Hepatocyte (in vitro differentiated cells): Measurements from ENCODE around the gene PWWP2B.

Source experiments
- CTCF ChIP-seq: fragments of 200-600 bp; sonication (generic); IDR thresholded peaks from 2 replicates; pipeline ENCODE4 v1.5.1; 2016; ENCODE audit warnings: antibody characterized with exemption, mild to moderate bottlenecking; ENCODE audit not compliant: poor library complexity
- EZH2phosphoT487 ChIP-seq: fragments of 200-600 bp; sonication (generic); IDR thresholded peaks from one replicate; pipeline ENCODE4 v1.6.1; 2018; ENCODE audit warnings: antibody characterized with exemption, mild to moderate bottlenecking, low read depth, moderate library complexity; ENCODE audit not compliant: unreplicated experiment, severe bottlenecking

GRCh38 chr10:132427006-132427771 lies 30.2 kb downstream of the PWWP2B start:
- TF ChIP-seq CTCF (no peak), EZH2phosphoT487 (no peak)
